H1 (cell line): ENCODE data around the gene N4BP3. TPM values are rescaled to one million over a fixed set of nuclear protein-coding genes. Genes with fewer than 3 reads are reported as not detected.
A peak's percentile ranks its signal among the peaks of the same experiment; 100 is the strongest.

Source experiments
- ASH2L ChIP-seq: fragments of 200-600, 300-600 bp; sonication (generic); IDR thresholded peaks from one replicate; pipeline ENCODE4 v1.7.1; 2017; ENCODE audit warnings: low read length
- CBX5 ChIP-seq: fragments of 300-800, 300-1000 bp; sonication (generic); IDR thresholded peaks from 2 replicates; pipeline ENCODE4 v1.7.1; 2016; ENCODE audit warnings: antibody characterized with exemption, low read length, low read depth
- CEBPB ChIP-seq: IDR thresholded peaks from 2 replicates; pipeline ENCODE4 v1.6.1; 2012; ENCODE audit warnings: low read depth, low read length
- CHD7 ChIP-seq: fragments of 300-600 bp; sonication (generic); IDR thresholded peaks from 2 replicates; pipeline ENCODE4 v1.7.1; 2012; ENCODE audit warnings: low read length, moderate library complexity, mild to moderate bottlenecking, inconsistent platforms; ENCODE audit not compliant: insufficient replicate concordance
- EP300 ChIP-seq, 2 experiments: IDR thresholded peaks; 1 replicate in 1 of 2; 2 replicates in 1 of 2; pipeline ENCODE4 v1.6.1; 2011 to 2012; ENCODE audit warnings: low read depth in 2 of 2, low read length in 2 of 2, mild to moderate bottlenecking in 2 of 2, borderline replicate concordance in 1 of 2, inconsistent platforms in 1 of 2, moderate library complexity in 1 of 2
- KDM5A ChIP-seq: fragments of 200-600 bp; IDR thresholded peaks from 2 replicates; pipeline ENCODE4 v1.7.1; 2012; ENCODE audit warnings: mild to moderate bottlenecking, low read length, inconsistent platforms, mixed read lengths
- PHF8 ChIP-seq: fragments of 200-600 bp; sonication (generic); conservative IDR thresholded peaks from 2 replicates; pipeline ENCODE4 v1.7.1; 2012; ENCODE audit warnings: low read depth, mild to moderate bottlenecking, inconsistent platforms, low read length, moderate library complexity
- POLR2A ChIP-seq, 2 experiments: IDR thresholded peaks; 1 replicate in 1 of 2; 2 replicates in 1 of 2; pipeline ENCODE4 v1.6.1; 2011; ENCODE audit warnings: low read depth in 2 of 2, low read length in 2 of 2, mild to moderate bottlenecking in 2 of 2; ENCODE audit errors: control extremely low read depth in 1 of 2
- POLR2AphosphoS5 ChIP-seq: IDR thresholded peaks from 2 replicates; pipeline ENCODE4 v1.6.1; 2011; ENCODE audit warnings: low read depth, low read length
- RXRA ChIP-seq: IDR thresholded peaks from 2 replicates; pipeline ENCODE4 v1.6.1; 2011; ENCODE audit warnings: low read depth, mild to moderate bottlenecking, low read length, moderate library complexity; ENCODE audit not compliant: insufficient read depth
- SAP30 ChIP-seq: fragments of 300-600 bp; sonication (generic); IDR thresholded peaks from 2 replicates; pipeline ENCODE4 v1.7.1; 2012; ENCODE audit warnings: low read length, moderate library complexity, mild to moderate bottlenecking, inconsistent platforms; ENCODE audit not compliant: insufficient read depth, insufficient replicate concordance
- polyA plus RNA-seq, 7 experiments: library from polyadenylated mRNA; depleted of rRNA in 3 of 7; stranded (reverse) in 5 of 7; unstranded in 2 of 7; fragments of >200 nt in 5 of 7; fragments of 200-250 nt in 2 of 7; gene quantifications; 1 replicate in 5 of 7; 2 replicates in 1 of 7; 4 replicates in 1 of 7; pipeline versions ENCODE4 v1.2.1 to v1.2.3, GENCODE V29; 2011 to 2013; ENCODE audit warnings: missing spikeins in 2 of 7, mixed read lengths in 2 of 7
- total RNA-seq: library from RNA; stranded (reverse); fragmentation: NEBNext Ultra II Directional; extraction: Animal tissue kit (Norgen Biotek cat#: 25700); gene quantifications from 2 replicates; pipeline ENCODE4 v1.2.1, GENCODE V29; 2021

The N4BP3 gene
- total and polyA plus RNA-seq, 2 of the 8 experiments (the other 6 are each of a cell fraction or from before 2014, with no cell fraction given): 13.1 to 39.2 TPM

GRCh38 chr5:178115136-178115813, 1.9 kb downstream of the N4BP3 start (continued):
- no peak for TF ChIP-seq PHF8
- TF ChIP-seq CEBPB: no peak
- TF ChIP-seq RXRA: no peak
- TF ChIP-seq SAP30: peak; percentile 18
- no peak for TF ChIP-seq CBX5
- peak; percentile 17 for TF ChIP-seq ASH2L
- peak in 1 of 2 experiments; percentile 62; a peak in 2 of 3 replicates for TF ChIP-seq POLR2A (IDR thresholded peaks at IDR 0.05; ENCODE audit: control extremely low read depth in 1 of 2, low read depth in 2 of 2, low read length in 2 of 2)
- no peak for TF ChIP-seq KDM5A
- no peak for TF ChIP-seq CHD7
- peak; percentile 41; the same call in 1 of the 2 replicates for TF ChIP-seq POLR2AphosphoS5
- peak in 1 of 2 experiments; percentile 59; a peak in 1 of 3 replicates for TF ChIP-seq EP300 (IDR thresholded peaks at IDR 0.05; ENCODE audit: borderline replicate concordance in 1 of 2, low read depth in 2 of 2, low read length in 2 of 2)
